Motor neuron (in vitro differentiated cells): Measurements from ENCODE around the gene CSF3R. TPM values are rescaled to one million over a fixed set of nuclear protein-coding genes. Genes with fewer than 3 reads are reported as not detected.
A peak's percentile ranks its signal among the peaks of the same experiment; 100 is the strongest.

ENCODE experiments used
- ATAC-seq, 8 experiments: fragments of 200-7000 bp; cut with Tn5 transposase; replicated peaks in 6 of 8; 2 replicates each; pipeline ENCODE4 v1.8.0; 2021; ENCODE audit warnings: mild to moderate bottlenecking in 8 of 8, moderate library complexity in 8 of 8
- H3K27ac ChIP-seq, 2 donors: fragments of 250-450 bp; sonication (Bioruptor Pico); 2 replicates each; pipeline ENCODE4 v1.9.0; 2021; ENCODE audit warnings: antibody characterized with exemption in 2 of 2, mild to moderate bottlenecking in 2 of 2, moderate library complexity in 1 of 2
- H3K4me1 ChIP-seq, 2 donors: fragments of 250-450 bp; sonication (Bioruptor Pico); replicated peaks in 1 of 2; 2 replicates each; pipeline ENCODE4 v1.6.1; 2021; ENCODE audit warnings: antibody characterized with exemption in 2 of 2, mild to moderate bottlenecking in 2 of 2, moderate library complexity in 1 of 2
- H3K4me3 ChIP-seq, 5 donors: fragments of 250-450 bp; sonication (Bioruptor Pico); 2 replicates each; pipeline ENCODE4 v1.9.0; 2021; ENCODE audit warnings: antibody characterized with exemption in 5 of 5, mild to moderate bottlenecking in 5 of 5, moderate library complexity in 4 of 5
- WGBS, 10 experiments: fragments of 450-650 bp; shearing (Covaris generic); methylation state at CpG; one replicate each; pipeline ENCODE4 v1.0.0; 2022; 5-methylcytosine and 5-hydroxymethylcytosine counted together
- in situ Hi-C, 9 experiments: fragments of 400-800 bp; cut with MboI; loops; one replicate each; pipeline ENCODE4 v1.15.0; 2021; ENCODE audit warnings: low sequenced_read_pairs in 9 of 9, low pct_unique_long_range_greater_than_20kb in 2 of 9; ENCODE audit not compliant: unreplicated experiment in 9 of 9
- total RNA-seq, 8 experiments: library from RNA; unstranded; fragments of 300-600 nt; gene quantifications; 2 replicates each; pipeline versions ENCODE4 v1.2.3 to v1.2.4, GENCODE V29; 2022

The CSF3R gene
- total RNA-seq, 8 experiments from 2014 or later = 0.05 to 6.9 (median 1.7) TPM; not detected in 1

GRCh38 chr1:36417931-36418330 lies 64.8 kb downstream of the CSF3R start:
- WGBS, 10 experiments = 28 to 85% (median 69%) methylated on average over 2 to 9 of the region's 9 CpGs; no CpG with 5 or more reads in 2 of the 10 experiments
- Histone ChIP-seq H3K4me1 (peaks cover 6 to 12% of the 10 kb centered on the region in 2 donors), H3K27ac (peak overlapping the region in 1 of 2 donors; percentile 59), H3K4me3 (no peak overlapping the region)
- in situ Hi-C loops = loop anchor here in 4 of 9 experiments (25.0 kb wide), 2 partner anchors 256 to 306 kb away; partner anchors contain the start of gene MAP7D1 (in 1 of the 4)
- ATAC-seq = peak in 4 of 8 experiments; percentile 35 to 72 (median 68)

Other genes with a start within 250 kb of the CSF3R start
- gene SH3D21, start 176.5 kb downstream of the CSF3R start, total RNA-seq = 10 to 100 TPM in 2 of 8 experiments, 1 to 10 TPM in 6; 3.7 to 14.7 (median 7.6) TPM
- 10 to 100 TPM in 7 of 8 experiments, 1 to 10 TPM in 1; 7.6 to 43.0 (median 12.6) TPM for gene EVA1B, start 159.3 kb downstream of the CSF3R start, total RNA-seq
- gene STK40, start 97.0 kb downstream of the CSF3R start, total RNA-seq = 10 to 100 TPM; 21.2 to 49.9 (median 30.9) TPM
- 10 to 100 TPM; 32.4 to 68.7 (median 40.2) TPM for gene LSM10, start 85.0 kb downstream of the CSF3R start, total RNA-seq
- 10 to 100 TPM in 7 of 8 experiments, 1 to 10 TPM in 1; 7.5 to 31.1 (median 24.6) TPM for gene OSCP1, start 32.5 kb downstream of the CSF3R start, total RNA-seq
- gene MRPS15, start 18.5 kb downstream of the CSF3R start, total RNA-seq = 100 to 1,000 TPM in 3 of 8 experiments, 10 to 100 TPM in 5; 45.9 to 146 (median 86.4) TPM